AG10803 (cell line): ENCODE results near the gene NDUFS5.
"Not testable (repeated sequence)": the region's sequence is repeated elsewhere in the genome, so short reads cannot be mapped to it uniquely, and the experiment has no call there.

Source experiments
- DNase-seq: peaks from one replicate; pipeline ENCODE4 v3.0.0; 2010; ENCODE audit warnings: low read depth
- H3K4me3 ChIP-seq: 2 replicates; pipeline ENCODE4 v1.5.1; 2011; ENCODE audit warnings: mild to moderate bottlenecking, low read length, control low read depth
- CTCF ChIP-seq: conservative IDR thresholded peaks from 2 replicates; pipeline ENCODE4 v1.5.1; 2011; ENCODE audit warnings: mild to moderate bottlenecking, low read length, control low read depth, inconsistent platforms

NDUFS5 gene

GRCh38 chr1:39045231-39045630 lies 19.1 kb downstream of the NDUFS5 start:
- TF ChIP-seq CTCF, result no peak
- no peak overlapping the region for H3K4me3 ChIP-seq
- no peak for DNase-seq

DNA sequence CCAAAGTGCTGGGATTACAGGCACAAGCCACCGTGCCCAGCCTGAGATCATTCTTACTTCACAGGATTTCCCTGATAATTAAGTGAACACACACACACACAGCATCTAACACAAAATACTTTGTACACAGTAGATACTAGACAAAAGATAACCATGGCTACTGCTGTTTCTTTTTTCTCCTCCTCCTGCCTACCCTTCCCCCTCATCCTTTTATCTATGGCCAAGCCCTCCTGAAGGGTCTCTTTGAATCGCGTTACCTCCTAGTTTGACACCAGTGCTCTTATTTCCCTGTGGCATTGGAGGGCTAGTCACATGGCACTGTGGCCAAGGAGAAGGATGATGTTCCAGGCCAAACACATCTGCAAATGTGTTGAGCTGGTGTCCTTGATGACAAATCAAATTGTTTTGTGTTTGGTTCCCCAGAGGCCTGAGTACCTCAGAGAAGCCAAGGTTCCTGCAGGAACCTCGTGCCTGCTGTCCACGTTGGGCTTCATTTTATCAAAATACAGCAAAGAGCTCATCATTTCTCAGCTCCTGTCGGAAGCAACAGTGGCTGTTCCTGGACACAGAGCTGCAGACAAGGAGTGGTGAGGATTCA lies 20.6 kb downstream of the NDUFS5 start:
- DNase-seq, result peak; percentile 26
- H3K4me3 ChIP-seq, result no peak overlapping the region

GRCh38 chr1:39047374-39048229 lies 21.5 kb downstream of the NDUFS5 start:
- H3K4me3 ChIP-seq, result no peak overlapping the region
- no peak for TF ChIP-seq CTCF
- peak; percentile 87 for DNase-seq

More for the DNA sequence above, 20.6 kb downstream of the NDUFS5 start:
- no peak for TF ChIP-seq CTCF

GRCh38 chr1:39048745-39049370 lies 22.7 kb downstream of the NDUFS5 start:
- DNase-seq, result no peak
- no peak overlapping the region for H3K4me3 ChIP-seq
- TF ChIP-seq CTCF, result no peak

GRCh38 chr1:39050001-39050400 lies 23.9 kb downstream of the NDUFS5 start:
- DNase-seq, result no peak
- H3K4me3 ChIP-seq, result no peak overlapping the region
- no peak for TF ChIP-seq CTCF

DNA sequence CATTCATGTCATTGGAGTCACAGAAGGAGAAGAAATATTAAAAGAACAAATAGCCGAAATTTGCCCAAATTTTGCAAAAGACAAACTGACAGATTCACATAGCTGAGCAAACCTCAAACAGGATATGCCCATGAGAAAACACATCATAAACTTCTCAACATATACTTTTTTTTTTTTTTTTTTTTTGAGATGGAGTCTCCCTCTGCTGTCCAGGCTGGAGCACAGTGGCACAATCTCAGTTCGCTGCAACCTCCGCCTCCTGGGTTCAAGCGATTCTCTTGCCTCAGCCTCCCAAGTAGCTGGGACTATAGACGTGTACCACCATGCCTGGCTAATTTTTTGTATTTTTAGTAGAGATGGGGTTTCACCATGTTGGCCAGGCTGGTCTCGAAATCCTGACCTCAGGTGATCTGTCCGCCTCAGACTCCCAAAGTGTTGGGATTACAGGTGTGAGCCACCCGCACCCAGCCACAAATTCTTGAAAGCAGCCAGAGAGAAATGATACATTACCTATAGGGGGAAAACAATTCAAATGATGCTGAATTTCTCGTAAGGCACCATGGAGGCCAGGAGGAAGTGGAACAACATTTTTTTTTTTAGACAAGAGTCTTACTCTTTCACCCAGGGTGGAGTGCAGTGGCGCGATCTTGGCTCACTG lies 25.2 kb downstream of the NDUFS5 start:
- not testable (repeated sequence) for DNase-seq, H3K4me3 ChIP-seq

DNA sequence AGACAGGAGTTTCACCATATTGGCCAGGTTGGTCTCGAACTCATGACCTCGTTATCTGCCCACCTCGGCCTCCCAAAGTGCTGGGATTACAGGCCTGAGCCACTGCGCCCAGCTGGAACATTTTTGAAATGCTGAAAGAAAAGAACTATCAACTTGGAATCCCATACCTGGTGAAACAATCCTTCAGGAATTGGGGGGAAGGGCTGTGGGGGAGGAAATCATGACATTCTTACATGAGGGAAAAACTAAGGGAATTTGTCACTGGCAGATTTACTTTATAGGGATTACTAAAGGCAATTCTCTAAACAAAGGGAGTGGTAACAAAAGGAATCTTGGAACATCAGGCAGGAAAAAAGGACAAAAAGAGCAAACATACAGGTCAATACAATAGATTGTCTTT lies 25.8 kb downstream of the NDUFS5 start:
- DNase-seq, result no peak
- H3K4me3 ChIP-seq, result no peak overlapping the region
- no peak for TF ChIP-seq CTCF

- DNase-seq, H3K4me3 ChIP-seq: not testable (repeated sequence)
Measured at GRCh38 chr1:39055213-39055710, 29.1 kb downstream of the NDUFS5 start.

DNA sequence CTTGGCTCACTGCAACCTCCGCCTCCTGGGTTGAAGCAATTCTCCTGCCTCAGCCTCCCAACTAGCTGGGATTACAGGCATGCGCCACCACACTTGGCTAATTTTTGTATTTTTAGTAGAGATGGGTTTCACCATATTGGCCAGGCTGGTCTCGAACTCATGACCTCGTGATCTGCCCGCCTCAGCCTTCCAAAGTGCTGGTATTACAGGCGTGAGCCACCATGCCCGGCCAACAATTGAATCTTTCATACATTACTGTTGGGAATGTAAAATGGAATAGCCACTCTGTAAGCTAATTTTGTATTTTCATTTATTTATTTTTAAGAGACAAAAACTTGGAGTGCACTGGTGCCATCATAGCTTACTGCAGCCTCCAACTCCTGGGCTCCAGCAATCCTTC lies 35.4 kb downstream of the NDUFS5 start:
- not testable (repeated sequence) for DNase-seq, H3K4me3 ChIP-seq
